Psoas muscle (tissue), 8 donors: ENCODE measurements around the gene FGD2. TPM values are rescaled to one million over a fixed set of nuclear protein-coding genes. Genes with fewer than 3 reads are reported as not detected.

Experiments used
- ATAC-seq, 4 donors: fragments of 200-7000 bp; cut with Tn5 transposase; one replicate each; pipeline ENCODE4 v1.9.1; 2020; ENCODE audit warnings: moderate library complexity in 3 of 4, mild to moderate bottlenecking in 2 of 4
- DNase-seq, 2 donors: peaks; one replicate each; pipeline ENCODE4 v3.0.0-alpha.2; 2020
- H3K27ac ChIP-seq: fragments of 200-600 bp; one replicate; pipeline ENCODE4 v1.8.0; 2022
- H3K27me3 ChIP-seq, 3 donors: fragments of 200-600 bp in 1 of 3; one replicate each; pipeline versions ENCODE4 v1.6.1 to v1.8.0; 2013 to 2022; ENCODE audit warnings: low read length in 2 of 3, mild to moderate bottlenecking in 2 of 3, moderate library complexity in 1 of 3; ENCODE audit not compliant: insufficient read depth in 3 of 3
- H3K36me3 ChIP-seq, 2 donors: fragments of 200-600 bp in 1 of 2; one replicate each; pipeline versions ENCODE4 v1.6.1 to v1.8.0; 2013 to 2022; ENCODE audit warnings: low read depth in 1 of 2, mild to moderate bottlenecking in 1 of 2, moderate library complexity in 1 of 2; ENCODE audit not compliant: insufficient read depth in 1 of 2
- H3K4me1 ChIP-seq: fragments of 200-600 bp; one replicate; pipeline ENCODE4 v1.8.0; 2022
- H3K4me3 ChIP-seq: fragments of 200-600 bp; one replicate; pipeline ENCODE4 v1.8.0; 2022; ENCODE audit warnings: mild to moderate bottlenecking
- H3K9me3 ChIP-seq: fragments of 200-600 bp; one replicate; pipeline ENCODE4 v1.8.0; 2022
- CTCF ChIP-seq: fragments of 200-600 bp; IDR thresholded peaks from one replicate; pipeline ENCODE4 v1.8.0; 2022; ENCODE audit warnings: antibody characterized with exemption
- WGBS, 3 donors: extraction: QIAGEN DNeasy Blood & Tissue Kit; methylation state at CpG; one replicate each; pipeline versions ENCODE4 v1.1.6 to v1.1.7; 2013; 5-methylcytosine and 5-hydroxymethylcytosine counted together
- intact Hi-C, 2 donors: fragments of 100-400 bp; cut with DNase I; formaldehyde crosslinking; loops; one replicate each; pipeline versions ENCODE4 v1.11.0 to v1.14.2; 2022
- polyA plus RNA-seq, 3 donors: library from polyadenylated mRNA; stranded (reverse); fragments of 200-250 nt; gene quantifications; one replicate each; pipeline ENCODE4 v1.2.3, GENCODE V29; 2013
- total RNA-seq, 4 donors: library from RNA; stranded (reverse); fragmentation: NEBNext Ultra II Directional in 2 of 4; extraction: Animal tissue kit (Norgen Biotek cat#: 25700) in 2 of 4; gene quantifications; one replicate each; pipeline versions ENCODE4 v1.2.1 to v1.2.4, GENCODE V29; 2021 to 2023
- donor health status: healthy with polysubstance abuse.
- donor health status: DM: no; HTN: no; CAD: no; lungs with moderate emphysema.
- donor health status: Bipolar disorder and iron deficiency.
- donor health status: healthy.
- donor health status: DM: yes; HTN: yes; CAD: no.
- donor health status: DM: no; HTN: no; CAD: no.
- donor health status: DM: no; HTN: no; CAD: no.
- donor health status: DM: yes; HTN: yes; CAD: no.

FGD2 gene
- total and polyA plus RNA-seq, 7 donors: 0.75 to 4.2 (median 1.7) TPM

- 39 to 62% (median 40%) methylated on average over 12 to 14 of the region's 14 CpGs for WGBS, 3 donors
- no peak for ATAC-seq
- H3K36me3 ChIP-seq: peaks cover 10 to 25% of the 10 kb centered on the region in 2 donors
- intact Hi-C loops: loop anchor here in 1 of 2 donors (2.0 to 10.0 kb wide), 3 partner anchors 54 to 216 kb away; partner anchors contain the start of gene C6orf89
- TF ChIP-seq CTCF: peak; percentile 19
- H3K4me3 ChIP-seq: no peak overlapping the region
- peak overlapping the region; percentile 32 for H3K27ac ChIP-seq
- no peak for DNase-seq
- no peaks in the 10 kb centered on the region for H3K27me3 ChIP-seq
- no peaks in the 10 kb centered on the region for H3K9me3 ChIP-seq
- H3K4me1 ChIP-seq: peaks cover 47% of the 10 kb centered on the region
These were observed 24.4 kb upstream of the FGD2 start for GRCh38 chr6:36980876-36981619.

- ATAC-seq: no peak
- Histone ChIP-seq H3K27me3 (no peaks in the 10 kb centered on the region), H3K4me1 (peaks cover 56% of the 10 kb centered on the region), H3K27ac (no peak overlapping the region), H3K4me3 (peak overlapping the region; percentile 98), H3K9me3 (no peaks in the 10 kb centered on the region), H3K36me3 (peaks cover under 1% of the 10 kb centered on the region in 2 donors)
- intact Hi-C loops: loop anchor here in 1 of 2 donors (5.0 to 10.0 kb wide), 2 partner anchors 56 to 219 kb away; no protein-coding TSS in a partner anchor
- WGBS, 3 donors: 90 to 93% (median 91%) methylated on average over 3 of the region's 3 CpGs
- TF ChIP-seq CTCF: no peak
- DNase-seq: no peak
These were observed 21.9 kb upstream of the FGD2 start for GRCh38 chr6:36983538-36983937.

GRCh38 chr6:36984581-36985416 lies 20.7 kb upstream of the FGD2 start:
- peak; percentile 57 to 69 for DNase-seq
- Histone ChIP-seq H3K4me3 (peak overlapping the region; percentile 98), H3K9me3 (no peaks in the 10 kb centered on the region), H3K27ac (peak overlapping the region; percentile 50), H3K36me3 (no peaks in the 10 kb centered on the region), H3K27me3 (no peaks in the 10 kb centered on the region), H3K4me1 (peaks cover 47% of the 10 kb centered on the region)
- TF ChIP-seq CTCF: no peak
- no peak for ATAC-seq
- intact Hi-C loops: loop anchor here in 1 of 2 donors (5.0 to 10.0 kb wide), 2 partner anchors 57 to 220 kb away; no protein-coding TSS in a partner anchor
- 7 to 10% (median 9%) methylated on average over 19 of the region's 19 CpGs for WGBS, 3 donors

- intact Hi-C loops: loop anchor here in 1 of 2 donors (10.0 kb wide), 1 partner anchor 221 kb away; no protein-coding TSS in a partner anchor
- ATAC-seq (no peak), DNase-seq (no peak)
- Histone ChIP-seq H3K9me3 (no peaks in the 10 kb centered on the region), H3K36me3 (no peaks in the 10 kb centered on the region), H3K4me1 (peaks cover 41% of the 10 kb centered on the region), H3K4me3 (peak overlapping the region; percentile 98), H3K27ac (peak overlapping the region; percentile 94), H3K27me3 (no peaks in the 10 kb centered on the region)
- 0 to 1% (median 0%) methylated on average over 15 of the region's 15 CpGs for WGBS, 3 donors
- TF ChIP-seq CTCF: no peak
These were observed 20.0 kb upstream of the FGD2 start for GRCh38 chr6:36985417-36985807.
